H1 (cell line): ENCODE data around the gene IP6K1. TPM values are rescaled to one million over a fixed set of nuclear protein-coding genes. Genes with fewer than 3 reads are reported as not detected.
"Not testable (repeated sequence)": the region's sequence is repeated elsewhere in the genome, so short reads cannot be mapped to it uniquely, and the experiment has no call there.

Source experiments
- CTCF ChIA-PET: fragments of 300-600 bp; sonication (Branson Sonifier 250); formaldehyde crosslinking; loops from one replicate; lab custom pipeline; 2021; ENCODE audit not compliant: partially characterized antibody; lab: Charles Lee
- POLR2A ChIA-PET: fragments of 300-600 bp; sonication (Branson Sonifier 250); formaldehyde crosslinking; loops from one replicate; lab custom pipeline; 2021; ENCODE audit warnings: inconsistent platforms; ENCODE audit not compliant: partially characterized antibody; lab: Charles Lee
- DNase-seq, 2 experiments: peaks; one replicate each; pipeline versions ENCODE4 v3.0.0 to v3.0.0-alpha.2; 2010 to 2022; ENCODE audit warnings: low spot score in 2 of 2, low read depth in 1 of 2, mixed read lengths in 1 of 2
- FAIRE-seq: peaks from 2 replicates; lab custom pipeline; 2011; peaks lifted over from hg19 to GRCh38; lab: Jason Lieb, UNC
- H2AFZ ChIP-seq: 2 replicates; pipeline ENCODE4 v1.8.1; 2012; ENCODE audit warnings: low read length, inconsistent platforms
- H2AK5ac ChIP-seq: 2 replicates; pipeline ENCODE4 v1.6.1; 2013; ENCODE audit warnings: low read depth, low read length
- H2BK120ac ChIP-seq: replicated peaks from 2 replicates; pipeline ENCODE3; 2013; ENCODE audit warnings: low read depth, low read length, inconsistent platforms
- H2BK12ac ChIP-seq: 2 replicates; pipeline ENCODE4 v1.6.1; 2013; ENCODE audit warnings: low read depth, low read length
- H2BK15ac ChIP-seq: 2 replicates; pipeline ENCODE4 v1.6.1; 2013; ENCODE audit warnings: low read length
- H2BK20ac ChIP-seq: 2 replicates; pipeline ENCODE4 v1.6.1; 2013; ENCODE audit warnings: low read length
- H2BK5ac ChIP-seq: 2 replicates; pipeline ENCODE4 v1.6.1; 2013; ENCODE audit warnings: low read depth, low read length
- H3K14ac ChIP-seq: 2 replicates; pipeline ENCODE4 v1.6.1; 2013; ENCODE audit warnings: inconsistent platforms; ENCODE audit not compliant: insufficient read length
- H3K18ac ChIP-seq: 2 replicates; pipeline ENCODE4 v1.6.1; 2013; ENCODE audit warnings: low read length; ENCODE audit errors: extremely low read depth
- H3K23ac ChIP-seq: 2 replicates; pipeline ENCODE4 v1.6.1; 2013; ENCODE audit warnings: inconsistent platforms; ENCODE audit not compliant: insufficient read length
- H3K23me2 ChIP-seq: 2 replicates; pipeline ENCODE4 v1.6.1; 2013; ENCODE audit warnings: low read depth, low read length
- H3K27ac ChIP-seq: 2 replicates; pipeline ENCODE4 v1.6.1; 2011; ENCODE audit warnings: low read depth, low read length, inconsistent platforms
- H3K27me3 ChIP-seq, 4 experiments: replicated peaks in 1 of 4; 1 replicate in 1 of 4; 2 replicates in 3 of 4; pipeline versions ENCODE4 v1.6.1 to v1.8.1; 2011 to 2013; ENCODE audit warnings: low read length in 3 of 4, mild to moderate bottlenecking in 3 of 4, inconsistent platforms in 2 of 4, mixed read lengths in 2 of 4, moderate library complexity in 1 of 4; ENCODE audit not compliant: control insufficient read depth in 3 of 4, insufficient read depth in 3 of 4; ENCODE audit errors: extremely low read depth in 1 of 4
- H3K36me3 ChIP-seq, 4 experiments: 2 replicates each; pipeline versions ENCODE4 v1.6.1 to v1.8.1; 2011 to 2013; ENCODE audit warnings: mild to moderate bottlenecking in 4 of 4, low read length in 3 of 4, moderate library complexity in 2 of 4, control low read depth in 1 of 4, inconsistent platforms in 1 of 4; ENCODE audit not compliant: insufficient read depth in 4 of 4, control insufficient read depth in 2 of 4
- H3K4ac ChIP-seq: replicated peaks from 2 replicates; pipeline ENCODE3; 2013; ENCODE audit warnings: low read length, low read depth, mixed read lengths, inconsistent platforms; ENCODE audit not compliant: insufficient read length
- H3K4me1 ChIP-seq, 4 experiments: replicated peaks in 1 of 4; 1 replicate in 1 of 4; 2 replicates in 3 of 4; pipeline versions ENCODE4 v1.6.1 to v1.8.1; 2011 to 2013; ENCODE audit warnings: low read length in 3 of 4, inconsistent platforms in 2 of 4, mixed read lengths in 1 of 4; ENCODE audit not compliant: insufficient read depth in 4 of 4, control insufficient read depth in 3 of 4
- H3K4me2 ChIP-seq, 2 experiments: 2 replicates each; pipeline versions ENCODE4 v1.6.1 to v1.8.1; 2011 to 2013; ENCODE audit warnings: low read depth in 2 of 2, low read length in 2 of 2, control low read depth in 1 of 2, inconsistent platforms in 1 of 2, mild to moderate bottlenecking in 1 of 2; ENCODE audit not compliant: insufficient read depth in 1 of 2
- H3K4me3 ChIP-seq, 4 experiments: fragments of 200-600, 300-600 bp in 1 of 4; sonication (generic), shearing (Covaris generic), sonication (Bioruptor Twin) in 1 of 4; 2 replicates each; pipeline versions ENCODE4 v1.5.1 to v1.8.1; 2011 to 2016; ENCODE audit warnings: low read length in 4 of 4, low read depth in 3 of 4, control low read depth in 2 of 4, inconsistent platforms in 2 of 4, mild to moderate bottlenecking in 2 of 4, mixed read lengths in 1 of 4, moderate library complexity in 1 of 4; ENCODE audit not compliant: insufficient read depth in 2 of 4; ENCODE audit errors: extremely low read depth in 1 of 4
- H3K56ac ChIP-seq: replicated peaks from 2 replicates; pipeline ENCODE3; 2013; ENCODE audit warnings: low read depth, mild to moderate bottlenecking, mixed read lengths, low read length, inconsistent platforms; ENCODE audit not compliant: insufficient read length
- H3K79me1 ChIP-seq: 2 replicates; pipeline ENCODE4 v1.6.1; 2013; ENCODE audit warnings: low read depth, low read length, control low read depth
- H3K79me2 ChIP-seq, 2 experiments: 2 replicates each; pipeline versions ENCODE4 v1.6.1 to v1.8.1; 2012 to 2013; ENCODE audit warnings: low read length in 2 of 2, mild to moderate bottlenecking in 2 of 2, inconsistent platforms in 1 of 2; ENCODE audit not compliant: insufficient read depth in 2 of 2, control insufficient read depth in 1 of 2
- H3K9ac ChIP-seq, 4 experiments: replicated peaks in 1 of 4; 1 replicate in 1 of 4; 2 replicates in 3 of 4; pipeline versions ENCODE4 v1.6.1 to v1.8.1; 2011 to 2013; ENCODE audit warnings: low read depth in 3 of 4, low read length in 3 of 4, control low read depth in 2 of 4, mild to moderate bottlenecking in 2 of 4, moderate library complexity in 2 of 4, inconsistent platforms in 1 of 4; ENCODE audit errors: extremely low read depth in 1 of 4
- H3K9me3 ChIP-seq, 2 experiments: 2 replicates each; pipeline versions ENCODE4 v1.6.1 to v1.8.1; 2012 to 2013; ENCODE audit warnings: mild to moderate bottlenecking in 2 of 2, moderate library complexity in 2 of 2, control low read depth in 1 of 2, inconsistent platforms in 1 of 2, low read depth in 1 of 2, low read length in 1 of 2, mixed read lengths in 1 of 2; ENCODE audit not compliant: insufficient read depth in 2 of 2
- H4K20me1 ChIP-seq, 2 experiments: replicated peaks in 1 of 2; 2 replicates each; pipeline versions ENCODE3 to v1.8.1; 2011 to 2013; ENCODE audit warnings: inconsistent platforms in 2 of 2, low read length in 2 of 2, mild to moderate bottlenecking in 1 of 2; ENCODE audit not compliant: insufficient read depth in 2 of 2, control insufficient read depth in 1 of 2
- H4K5ac ChIP-seq: 2 replicates; pipeline ENCODE4 v1.6.1; 2013; ENCODE audit warnings: low read length, low read depth, mixed read lengths, inconsistent platforms; ENCODE audit not compliant: insufficient read length
- H4K8ac ChIP-seq: 2 replicates; pipeline ENCODE4 v1.8.0; 2013; ENCODE audit warnings: mild to moderate bottlenecking, moderate library complexity, low read length, inconsistent platforms; ENCODE audit not compliant: insufficient read depth; ENCODE audit errors: extremely low read depth
- H4K91ac ChIP-seq: replicated peaks from 2 replicates; pipeline ENCODE3; 2013; ENCODE audit warnings: low read length, mixed read lengths, inconsistent platforms; ENCODE audit not compliant: insufficient read length
- WGBS, 2 experiments: shearing (Covaris generic) in 1 of 2; methylation state at CpG; one replicate each; pipeline versions ENCODE4 v1.1.6 to v1.1.7; 2013 to 2015; ENCODE audit warnings: low lambda C conversion rate in 2 of 2, mixed read lengths in 2 of 2, inconsistent platforms in 1 of 2, low coverage in 1 of 2, missing lambda C conversion rate in 1 of 2; ENCODE audit not compliant: insufficient replicate concordance in 2 of 2, insufficient coverage in 1 of 2, insufficient read length in 1 of 2; ENCODE audit errors: extremely low coverage in 1 of 2, missing lambda C conversion rate in 1 of 2; 5-methylcytosine and 5-hydroxymethylcytosine counted together
- polyA plus RNA-seq, 7 experiments: library from polyadenylated mRNA; depleted of rRNA in 3 of 7; stranded (reverse) in 5 of 7; unstranded in 2 of 7; fragments of >200 nt in 5 of 7; fragments of 200-250 nt in 2 of 7; gene quantifications; 1 replicate in 5 of 7; 2 replicates in 1 of 7; 4 replicates in 1 of 7; pipeline versions ENCODE4 v1.2.1 to v1.2.3, GENCODE V29; 2011 to 2013; ENCODE audit warnings: missing spikeins in 2 of 7, mixed read lengths in 2 of 7
- total RNA-seq: library from RNA; stranded (reverse); fragmentation: NEBNext Ultra II Directional; extraction: Animal tissue kit (Norgen Biotek cat#: 25700); gene quantifications from 2 replicates; pipeline ENCODE4 v1.2.1, GENCODE V29; 2021

The IP6K1 gene
- total and polyA plus RNA-seq, 2 of the 8 experiments (the other 6 are each of a cell fraction or from before 2014, with no cell fraction given) = 31.5 to 35.2 TPM

DNA sequence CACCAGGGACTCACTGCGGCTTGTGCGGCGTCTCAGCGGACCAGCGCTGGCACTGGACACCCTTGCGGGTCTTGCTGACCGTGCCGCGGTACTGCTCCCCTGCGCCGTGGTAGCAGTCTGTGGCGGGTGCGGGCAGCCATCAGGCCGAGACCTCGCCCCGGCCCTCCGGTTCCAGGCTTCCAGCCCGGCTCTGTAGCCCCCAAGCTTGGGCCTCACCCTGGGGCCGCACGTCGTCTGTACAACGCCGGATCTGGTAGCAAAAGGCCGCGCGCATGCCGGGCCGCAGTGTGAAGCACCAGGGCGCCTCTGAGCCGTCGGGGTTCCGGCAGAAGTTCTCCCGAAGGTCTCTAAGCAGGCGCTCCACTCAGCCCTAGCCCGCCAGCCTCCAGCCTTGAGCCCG is 100.5 kb downstream of the IP6K1 start:
- H3K4me2 ChIP-seq = peak overlapping the region; percentile 77 to 99
- WGBS, 2 experiments = 24% methylated on average over 20 of the region's 36 CpGs; no CpG with 5 or more reads in 1 of the 2 experiments
- H2BK20ac ChIP-seq = not testable (repeated sequence)

More for the DNA sequence above, 100.5 kb downstream of the IP6K1 start:
- H3K56ac ChIP-seq, H3K9ac ChIP-seq, H2AFZ ChIP-seq, H2BK15ac ChIP-seq, H3K9me3 ChIP-seq, CTCF ChIA-PET, H3K14ac ChIP-seq, H3K79me2 ChIP-seq, H4K8ac ChIP-seq, H2BK5ac ChIP-seq, H2BK12ac ChIP-seq, H3K23ac ChIP-seq, H3K4ac ChIP-seq, H2BK120ac ChIP-seq, H3K79me1 ChIP-seq, H4K5ac ChIP-seq, H4K20me1 ChIP-seq, H3K27me3 ChIP-seq, H4K91ac ChIP-seq, H3K18ac ChIP-seq, H3K27ac ChIP-seq, H3K4me1 ChIP-seq, H2AK5ac ChIP-seq, FAIRE-seq: not testable (repeated sequence)
- POLR2A ChIA-PET = interaction anchor here (0.7 kb wide), 1 partner anchor 19 kb away, joined by 3 read pairs; no protein-coding TSS in a partner anchor
- H3K4me3 ChIP-seq = peak overlapping the region in 3 of 4 experiments; percentile 49 to 74 (median 54); a peak in 6 of 8 replicates
- H3K36me3 ChIP-seq = peaks cover 19 to 31% (median 28%) of the 10 kb centered on the region in 4 experiments
- peak in 1 of 2 experiments; percentile 64 for DNase-seq
- H3K23me2 ChIP-seq = peaks cover 14% of the 10 kb centered on the region
